WTC11 (cell line): Measurements from ENCODE around the gene C19orf44.

Experiments
- CREB1 ChIP-seq: sonication (generic); formaldehyde crosslinking; IDR thresholded peaks from 2 replicates; pipeline ENCODE4 v1.8.0; 2023; ENCODE audit warnings: mild to moderate bottlenecking, missing genetic modification reagents
- JUN ChIP-seq: sonication (generic); formaldehyde crosslinking; IDR thresholded peaks from 2 replicates; pipeline ENCODE4 v1.8.0; 2023; ENCODE audit warnings: mild to moderate bottlenecking, missing genetic modification reagents
- KAT7 ChIP-seq: sonication (generic); formaldehyde crosslinking; IDR thresholded peaks from 2 replicates; pipeline ENCODE4 v1.8.1; 2023; ENCODE audit warnings: missing genetic modification reagents, mild to moderate bottlenecking, borderline replicate concordance
- TP53 ChIP-seq: sonication (generic); formaldehyde crosslinking; IDR thresholded peaks from 2 replicates; pipeline ENCODE4 v1.8.1; 2023; ENCODE audit warnings: mild to moderate bottlenecking, missing genetic modification reagents
- TF ChIP-seq, protein P1 (sequence below): fragments of 200-600 bp; IDR thresholded peaks from 2 replicates; pipeline ENCODE4 v1.8.0; 2022; ENCODE audit warnings: antibody characterized with exemption
- TF ChIP-seq, protein P2 (sequence below): sonication (generic); formaldehyde crosslinking; IDR thresholded peaks from 2 replicates; pipeline ENCODE4 v1.8.1; 2023; ENCODE audit warnings: mild to moderate bottlenecking, missing genetic modification reagents

DNA sequence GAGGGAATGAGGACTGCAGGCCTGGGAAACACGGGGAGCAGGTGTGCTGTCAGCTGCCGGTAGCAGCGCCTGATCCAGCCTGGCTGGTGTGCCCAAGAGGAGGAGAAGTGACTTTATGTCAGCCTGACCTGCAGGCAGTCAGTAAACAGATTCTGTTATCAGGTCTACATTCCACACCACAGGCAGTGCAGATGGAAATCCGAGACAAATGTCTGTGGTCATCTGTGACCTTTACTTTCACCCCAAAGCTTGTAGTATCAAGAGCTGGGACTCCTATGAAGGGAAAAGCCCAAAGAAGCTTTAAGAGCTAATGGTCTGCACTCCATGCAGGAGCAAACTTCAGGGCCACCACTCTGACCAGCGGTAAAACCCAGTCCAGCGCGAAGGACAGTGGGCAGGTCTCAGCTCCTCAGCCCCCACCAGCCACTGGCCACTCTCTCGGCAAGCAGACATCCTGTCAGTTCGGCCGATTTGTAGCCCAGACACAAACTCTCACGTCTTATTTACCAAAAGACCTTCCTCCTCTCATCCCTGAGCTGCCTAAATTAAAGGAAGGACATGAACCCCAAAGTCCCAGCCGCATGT, 32.1 kb upstream of the C19orf44 start:
- TF ChIP-seq, protein P1, sequence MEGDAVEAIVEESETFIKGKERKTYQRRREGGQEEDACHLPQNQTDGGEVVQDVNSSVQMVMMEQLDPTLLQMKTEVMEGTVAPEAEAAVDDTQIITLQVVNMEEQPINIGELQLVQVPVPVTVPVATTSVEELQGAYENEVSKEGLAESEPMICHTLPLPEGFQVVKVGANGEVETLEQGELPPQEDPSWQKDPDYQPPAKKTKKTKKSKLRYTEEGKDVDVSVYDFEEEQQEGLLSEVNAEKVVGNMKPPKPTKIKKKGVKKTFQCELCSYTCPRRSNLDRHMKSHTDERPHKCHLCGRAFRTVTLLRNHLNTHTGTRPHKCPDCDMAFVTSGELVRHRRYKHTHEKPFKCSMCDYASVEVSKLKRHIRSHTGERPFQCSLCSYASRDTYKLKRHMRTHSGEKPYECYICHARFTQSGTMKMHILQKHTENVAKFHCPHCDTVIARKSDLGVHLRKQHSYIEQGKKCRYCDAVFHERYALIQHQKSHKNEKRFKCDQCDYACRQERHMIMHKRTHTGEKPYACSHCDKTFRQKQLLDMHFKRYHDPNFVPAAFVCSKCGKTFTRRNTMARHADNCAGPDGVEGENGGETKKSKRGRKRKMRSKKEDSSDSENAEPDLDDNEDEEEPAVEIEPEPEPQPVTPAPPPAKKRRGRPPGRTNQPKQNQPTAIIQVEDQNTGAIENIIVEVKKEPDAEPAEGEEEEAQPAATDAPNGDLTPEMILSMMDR: no peak
- TF ChIP-seq TP53: no peak
- no peak for TF ChIP-seq JUN
- TF ChIP-seq, protein P2, sequence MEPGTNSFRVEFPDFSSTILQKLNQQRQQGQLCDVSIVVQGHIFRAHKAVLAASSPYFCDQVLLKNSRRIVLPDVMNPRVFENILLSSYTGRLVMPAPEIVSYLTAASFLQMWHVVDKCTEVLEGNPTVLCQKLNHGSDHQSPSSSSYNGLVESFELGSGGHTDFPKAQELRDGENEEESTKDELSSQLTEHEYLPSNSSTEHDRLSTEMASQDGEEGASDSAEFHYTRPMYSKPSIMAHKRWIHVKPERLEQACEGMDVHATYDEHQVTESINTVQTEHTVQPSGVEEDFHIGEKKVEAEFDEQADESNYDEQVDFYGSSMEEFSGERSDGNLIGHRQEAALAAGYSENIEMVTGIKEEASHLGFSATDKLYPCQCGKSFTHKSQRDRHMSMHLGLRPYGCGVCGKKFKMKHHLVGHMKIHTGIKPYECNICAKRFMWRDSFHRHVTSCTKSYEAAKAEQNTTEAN: no peak
- no peak for TF ChIP-seq CREB1 (CRISPR knock-in tag)
- no peak for TF ChIP-seq KAT7 (CRISPR knock-in tag)
